Measurements from ENCODE around the gene GMIP. TPM values are rescaled to one million over a fixed set of nuclear protein-coding genes. Genes with fewer than 3 reads are reported as not detected.
A peak's percentile ranks its signal among the peaks of the same experiment; 100 is the strongest.

Gene GMIP
- total RNA-seq, 1 experiment from 2014 or later: 12.7 TPM

DNA sequence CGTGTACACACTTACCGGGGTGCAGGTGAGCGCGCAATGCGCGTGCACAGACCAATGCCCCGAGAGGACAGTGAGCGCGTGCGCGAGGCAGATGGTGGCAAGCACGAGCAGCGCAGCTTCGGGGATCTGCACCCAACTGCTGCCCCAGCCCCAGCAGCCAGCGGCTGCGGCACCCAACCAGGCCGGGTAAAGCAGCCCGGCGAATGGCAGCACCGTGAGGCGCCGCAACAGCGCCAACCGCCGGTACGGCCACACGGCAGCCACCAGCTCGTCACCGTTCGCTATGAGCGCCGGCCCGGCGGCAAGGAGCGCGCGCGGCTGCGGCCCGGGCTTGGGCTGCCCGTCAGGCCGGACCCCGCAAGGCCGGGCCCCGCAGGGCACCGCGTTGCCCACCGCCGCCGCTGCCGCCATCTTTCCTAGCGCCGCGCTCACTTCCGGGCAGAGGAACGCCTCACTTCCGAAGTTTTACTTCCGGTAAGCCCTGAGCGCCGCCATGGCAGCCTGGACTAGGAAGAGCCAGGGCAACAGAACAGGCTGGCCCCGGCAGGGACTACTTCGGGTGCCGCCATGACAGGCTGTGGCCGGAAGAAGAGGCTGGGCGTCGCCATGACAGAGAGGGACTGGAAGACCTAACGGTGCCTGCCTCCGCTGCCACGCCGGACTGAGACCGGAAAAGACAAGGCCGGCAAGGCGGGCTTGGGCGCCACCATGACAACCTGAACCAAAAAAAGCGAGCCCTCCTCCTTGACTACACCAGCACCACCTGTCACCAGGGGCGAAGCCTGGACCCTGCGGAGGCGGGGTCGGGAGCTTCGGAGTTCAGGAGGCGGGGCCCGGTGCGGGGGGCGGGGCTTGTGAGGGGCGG lies 20.0 kb upstream of the GMIP start, which contains the start of gene ATP13A1:
Gene ATP13A1, minus strand, starts transcription at position 421 of the 865 bp plus-strand sequence. Its CDS starts 10 bp downstream, at position 411.
- H3K18ac ChIP-seq (ENCODE audit: insufficient read length, low read depth, low read length): peak within 1 kb of the TSS; percentile 81
- H2AK5ac ChIP-seq (ENCODE audit: insufficient read length, low read length): no peak within 1 kb of the TSS
- no peak within 1 kb of the TSS for H2BK15ac ChIP-seq (ENCODE audit: low read depth, low read length)
- TF ChIP-seq, protein P1, sequence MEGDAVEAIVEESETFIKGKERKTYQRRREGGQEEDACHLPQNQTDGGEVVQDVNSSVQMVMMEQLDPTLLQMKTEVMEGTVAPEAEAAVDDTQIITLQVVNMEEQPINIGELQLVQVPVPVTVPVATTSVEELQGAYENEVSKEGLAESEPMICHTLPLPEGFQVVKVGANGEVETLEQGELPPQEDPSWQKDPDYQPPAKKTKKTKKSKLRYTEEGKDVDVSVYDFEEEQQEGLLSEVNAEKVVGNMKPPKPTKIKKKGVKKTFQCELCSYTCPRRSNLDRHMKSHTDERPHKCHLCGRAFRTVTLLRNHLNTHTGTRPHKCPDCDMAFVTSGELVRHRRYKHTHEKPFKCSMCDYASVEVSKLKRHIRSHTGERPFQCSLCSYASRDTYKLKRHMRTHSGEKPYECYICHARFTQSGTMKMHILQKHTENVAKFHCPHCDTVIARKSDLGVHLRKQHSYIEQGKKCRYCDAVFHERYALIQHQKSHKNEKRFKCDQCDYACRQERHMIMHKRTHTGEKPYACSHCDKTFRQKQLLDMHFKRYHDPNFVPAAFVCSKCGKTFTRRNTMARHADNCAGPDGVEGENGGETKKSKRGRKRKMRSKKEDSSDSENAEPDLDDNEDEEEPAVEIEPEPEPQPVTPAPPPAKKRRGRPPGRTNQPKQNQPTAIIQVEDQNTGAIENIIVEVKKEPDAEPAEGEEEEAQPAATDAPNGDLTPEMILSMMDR (conservative IDR thresholded peaks at IDR 0.05): no peak; the same call in 2 of the 3 replicates
- Mint-ChIP-seq H3K4me3 (peak within 1 kb of the TSS; percentile 86 to 95), H3K27me3 (ENCODE audit: low read depth) (no peaks in the 10 kb centered on the region), H3K4me1 (peaks cover 27% of the 10 kb centered on the region in 2 experiments), H3K9me3 (no peaks in the 10 kb centered on the region), H3K36me3 (ENCODE audit: insufficient read depth in 1 of 3, low read depth in 3 of 3) (peaks cover 14 to 28% (median 23%) of the 10 kb centered on the region in 3 experiments), H3K27ac (peak within 1 kb of the TSS; percentile 98 to 99 (median 98))
- H2BK120ac ChIP-seq (ENCODE audit: low read depth, low read length, poor library complexity, severe bottlenecking): no peak within 1 kb of the TSS
- no CpG with 5 or more reads among the region's 85 CpGs for WGBS (ENCODE audit: extremely low coverage, insufficient read length, low lambda C conversion rate)
- H3K23ac ChIP-seq (ENCODE audit: insufficient read length, low read depth, low read length): no peak within 1 kb of the TSS
- DNase-seq: peak; percentile 95
- H3K9ac ChIP-seq (ENCODE audit: extremely low read depth, insufficient read length, low read length): peak within 1 kb of the TSS; percentile 37
- H2BK20ac ChIP-seq (ENCODE audit: low read depth, low read length, poor library complexity, severe bottlenecking): no peak within 1 kb of the TSS
- H3K4ac ChIP-seq (ENCODE audit: low read depth, low read length): no peak within 1 kb of the TSS
- peak within 1 kb of the TSS; percentile 36 for H3K14ac ChIP-seq (ENCODE audit: insufficient read depth, low read length)
- peaks cover 20% of the 10 kb centered on the region; the same call in 1 of the 2 replicates for H3K79me2 ChIP-seq (ENCODE audit: insufficient read depth, low read length)
- H3K79me1 ChIP-seq (ENCODE audit: insufficient read depth, low read depth, low read length, poor library complexity, severe bottlenecking): peaks cover 5% of the 10 kb centered on the region
- no peak within 1 kb of the TSS for H4K8ac ChIP-seq (replicated peaks; ENCODE audit: insufficient read length, low read depth, low read length)
- H3K56ac ChIP-seq (ENCODE audit: insufficient read length, low read depth, low read length): no peak within 1 kb of the TSS
- peak within 1 kb of the TSS; percentile 89 for H3K4me2 ChIP-seq (ENCODE audit: insufficient read depth, insufficient read length, low read length)
- H2BK5ac ChIP-seq (ENCODE audit: insufficient read length, low read length): no peak within 1 kb of the TSS
- H2AFZ ChIP-seq (ENCODE audit: low read length): no peak within 1 kb of the TSS
- H4K91ac ChIP-seq (ENCODE audit: insufficient read length, low read depth, low read length): no peak within 1 kb of the TSS
- H4K20me1 ChIP-seq (ENCODE audit: control insufficient read depth, insufficient read depth, insufficient read length): no peaks in the 10 kb centered on the region
- H3T11ph ChIP-seq (ENCODE audit: low read length): no peak within 1 kb of the TSS
- no peak within 1 kb of the TSS for H2BK12ac ChIP-seq (ENCODE audit: insufficient read length, low read depth, low read length)
- H3K9me3 ChIP-seq (ENCODE audit: control insufficient read depth, low read depth, low read length): no peaks in the 10 kb centered on the region
- H3K4me1 ChIP-seq (ENCODE audit: insufficient read depth, low read length): peaks cover 6% of the 10 kb centered on the region; the same call in 1 of the 2 replicates
- no peaks in the 10 kb centered on the region for H3K27me3 ChIP-seq (ENCODE audit: insufficient read depth, low read length)
- H3K23me2 ChIP-seq (ENCODE audit: insufficient read length, low read depth, low read length, poor library complexity, severe bottlenecking): peaks cover 5% of the 10 kb centered on the region
- no peak within 1 kb of the TSS for H4K5ac ChIP-seq (ENCODE audit: insufficient read length, low read depth, low read length)
- no peak within 1 kb of the TSS for H3K27ac ChIP-seq (ENCODE audit: insufficient read length, low read depth, low read length)

Measured in H9 (cell line).